GM08714 (cell line): Measurements from ENCODE around the gene ATP2A2.

Source experiments
- H3K4me3 ChIP-seq: fragments of 200-500 bp; sonication (Bioruptor generic); 2 replicates; pipeline ENCODE4 v1.5.1; 2014; ENCODE audit warnings: mild to moderate bottlenecking, low read length, inconsistent platforms
- ZNF274 ChIP-seq: IDR thresholded peaks from 2 replicates; pipeline ENCODE4 v1.6.1; 2012; ENCODE audit warnings: mild to moderate bottlenecking, low read depth, low read length

The ATP2A2 gene

DNA sequence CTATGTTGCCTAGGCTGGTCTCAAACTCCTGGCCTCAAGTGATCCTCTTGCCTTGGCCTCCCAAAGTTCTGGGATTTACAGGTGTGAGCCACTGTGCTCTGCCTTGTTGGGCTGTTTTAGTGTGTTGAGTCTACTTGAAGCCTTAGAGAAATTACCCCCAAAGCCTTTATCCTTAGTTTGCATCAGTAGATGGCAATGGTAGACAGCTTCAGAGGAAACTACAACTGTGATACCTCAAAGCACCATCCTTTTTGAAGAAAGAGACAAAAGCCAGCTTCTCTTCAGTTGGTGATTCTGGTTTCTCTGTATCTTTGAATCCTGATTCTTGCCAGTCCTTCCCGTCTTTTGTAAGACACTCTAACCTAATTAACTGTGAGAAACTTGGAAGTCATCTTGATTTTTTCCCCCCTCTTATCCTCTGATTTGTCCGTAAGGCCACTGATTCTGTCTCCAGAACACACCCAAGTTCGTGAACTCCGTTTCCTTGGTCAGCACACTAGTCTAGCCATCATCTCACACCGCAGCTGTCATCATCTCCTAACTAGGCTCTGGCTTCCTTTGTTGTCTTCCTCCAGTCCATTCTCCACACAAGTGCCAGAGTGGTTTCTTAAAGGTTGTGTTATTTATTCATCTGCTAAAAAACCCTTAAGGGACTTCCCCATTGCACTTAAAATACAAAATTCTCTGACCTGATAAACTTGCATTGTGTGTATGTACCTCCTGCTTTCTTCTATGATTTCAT is 20.2 kb downstream of the ATP2A2 start:
- TF ChIP-seq ZNF274 = no peak
- H3K4me3 ChIP-seq = no peak overlapping the region

DNA sequence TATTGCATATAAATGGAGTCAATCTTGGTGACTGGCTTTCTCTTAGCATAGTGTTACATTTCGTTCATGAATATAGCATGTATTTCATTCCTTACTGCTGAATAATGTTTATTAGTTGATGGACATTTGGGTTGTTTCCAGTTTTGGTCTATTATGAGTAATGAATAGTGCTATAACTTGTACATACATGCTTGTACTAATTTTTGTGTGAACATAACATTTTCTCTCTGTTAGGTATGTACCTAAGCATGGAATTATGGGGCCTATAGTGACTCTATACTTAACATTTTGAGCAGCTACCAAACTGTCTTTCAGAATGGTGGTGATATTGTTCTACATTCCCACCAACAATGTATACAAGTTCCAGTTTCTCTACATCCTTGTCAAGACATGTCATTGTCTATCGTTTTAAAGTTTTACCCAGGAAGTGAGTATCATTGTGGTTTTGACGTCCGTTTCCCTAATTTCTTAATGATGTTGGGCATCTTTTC is 23.1 kb downstream of the ATP2A2 start:
- no peak overlapping the region for H3K4me3 ChIP-seq
- TF ChIP-seq ZNF274 = no peak

DNA sequence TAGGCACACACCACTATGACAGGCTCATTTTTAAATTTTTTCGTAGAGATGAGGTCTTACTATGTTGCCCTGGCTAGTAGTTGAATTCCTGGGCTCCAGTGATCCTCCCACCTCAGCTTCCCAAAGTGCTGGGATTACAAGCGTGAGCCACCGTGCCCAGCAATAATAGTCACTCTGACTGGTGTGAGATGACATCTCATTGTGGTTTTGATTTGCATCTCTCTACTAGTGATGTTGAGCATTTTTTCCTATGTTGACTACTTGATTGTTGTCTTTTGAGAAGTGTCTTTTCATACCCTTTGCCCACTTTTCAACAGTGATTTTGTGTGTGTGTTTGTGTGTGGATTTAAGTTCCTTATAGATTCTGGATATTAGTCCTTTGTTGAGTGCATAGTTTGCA is 26.3 kb downstream of the ATP2A2 start:
- no peak for TF ChIP-seq ZNF274
- H3K4me3 ChIP-seq = no peak overlapping the region

DNA sequence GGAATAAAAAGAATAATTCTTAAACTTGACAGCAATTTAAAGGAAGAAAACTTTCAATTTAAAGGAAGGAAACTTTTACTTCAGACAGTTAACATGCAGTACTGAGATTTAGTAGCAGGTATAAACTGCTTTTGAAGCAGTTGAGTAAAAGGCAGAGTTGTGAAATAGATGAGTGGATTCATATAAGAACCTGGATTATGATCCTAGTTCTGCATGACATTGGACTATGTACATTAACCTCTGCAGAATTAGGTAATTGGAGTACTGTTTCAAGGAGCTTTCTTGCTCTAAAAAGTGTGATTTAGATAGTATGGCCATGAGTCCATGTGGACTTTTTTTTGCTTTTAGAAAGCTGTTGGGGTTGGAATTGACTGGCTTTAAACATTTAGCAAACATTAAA is 29.7 kb downstream of the ATP2A2 start:
- no peak overlapping the region for H3K4me3 ChIP-seq
- no peak for TF ChIP-seq ZNF274

DNA sequence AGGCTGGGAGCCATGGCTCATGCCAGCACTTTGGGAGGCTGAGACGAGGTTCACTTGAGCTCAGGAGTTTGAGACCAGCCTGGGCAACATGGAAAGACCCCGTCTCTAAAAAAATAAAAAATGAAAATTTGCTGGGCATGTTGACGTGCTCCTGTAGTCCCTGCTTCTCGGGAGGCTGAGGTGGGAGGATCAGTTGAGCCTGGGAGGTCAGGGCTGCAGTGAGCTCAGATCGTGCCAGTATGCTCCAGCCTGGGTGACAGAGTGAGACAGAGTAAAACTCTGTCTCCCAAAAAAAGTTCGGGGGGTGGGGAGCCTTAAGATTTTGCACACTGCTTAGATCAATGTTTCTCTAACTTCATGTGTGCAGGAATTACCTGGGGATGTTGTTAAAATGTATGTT is 30.9 kb downstream of the ATP2A2 start:
- no peak for TF ChIP-seq ZNF274
- H3K4me3 ChIP-seq = no peak overlapping the region

DNA sequence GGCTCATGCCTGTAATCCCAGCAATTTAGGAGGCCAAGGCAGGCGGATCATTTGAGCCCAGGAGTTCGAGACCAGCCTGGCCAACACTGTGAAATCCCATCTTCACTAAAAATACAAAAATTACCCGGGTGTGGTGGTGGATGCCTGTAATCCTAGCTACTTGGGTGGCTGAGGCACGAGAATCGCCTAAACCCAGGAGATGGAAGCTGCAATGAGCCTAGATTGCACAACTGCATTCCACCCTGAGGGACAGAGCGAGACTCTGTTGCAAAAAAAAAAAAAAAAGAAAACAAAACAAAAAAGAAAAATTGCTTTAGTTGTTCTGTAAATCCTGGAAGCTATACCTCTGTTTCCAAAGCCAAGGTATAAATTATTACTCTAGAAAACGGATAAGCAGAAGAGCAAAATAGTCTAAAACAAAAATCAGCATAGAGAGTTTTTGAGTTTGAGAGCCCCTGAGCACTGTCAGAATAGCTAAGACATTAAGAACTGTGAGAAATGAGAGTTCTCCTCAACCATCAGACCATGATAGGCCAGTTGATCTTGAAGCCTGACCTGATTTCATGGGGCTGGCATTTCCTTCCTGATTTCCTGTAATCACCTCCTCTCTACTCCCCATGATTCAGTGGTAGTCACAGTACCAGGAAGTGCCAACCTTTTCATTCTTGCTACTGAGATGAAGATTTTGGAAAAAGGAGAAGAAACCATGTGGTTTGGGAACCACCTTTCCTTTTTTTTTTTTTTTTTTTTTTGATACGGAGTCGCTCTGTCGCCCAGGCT is 31.7 kb downstream of the ATP2A2 start:
- no peak for TF ChIP-seq ZNF274
- H3K4me3 ChIP-seq = no peak overlapping the region

DNA sequence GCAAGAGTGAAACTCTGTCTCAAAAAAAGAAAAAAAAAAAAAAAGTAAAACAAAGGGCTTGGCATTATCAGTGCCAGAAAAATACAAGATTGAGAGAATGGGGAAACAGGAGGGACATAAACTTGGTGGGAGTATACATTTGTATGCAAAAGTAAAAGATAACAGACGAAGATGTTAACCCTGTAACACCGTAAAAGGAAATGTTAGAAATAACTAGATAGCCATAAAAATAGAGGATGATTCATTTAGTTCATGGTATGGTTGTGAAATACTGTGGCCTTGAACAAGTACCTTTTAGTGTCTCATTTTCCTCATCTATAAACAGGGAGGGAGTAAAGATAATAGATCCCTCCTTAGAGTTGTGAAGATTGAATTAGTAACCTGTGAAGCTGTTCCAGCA is 33.3 kb downstream of the ATP2A2 start:
- no peak for TF ChIP-seq ZNF274
- no peak overlapping the region for H3K4me3 ChIP-seq

DNA sequence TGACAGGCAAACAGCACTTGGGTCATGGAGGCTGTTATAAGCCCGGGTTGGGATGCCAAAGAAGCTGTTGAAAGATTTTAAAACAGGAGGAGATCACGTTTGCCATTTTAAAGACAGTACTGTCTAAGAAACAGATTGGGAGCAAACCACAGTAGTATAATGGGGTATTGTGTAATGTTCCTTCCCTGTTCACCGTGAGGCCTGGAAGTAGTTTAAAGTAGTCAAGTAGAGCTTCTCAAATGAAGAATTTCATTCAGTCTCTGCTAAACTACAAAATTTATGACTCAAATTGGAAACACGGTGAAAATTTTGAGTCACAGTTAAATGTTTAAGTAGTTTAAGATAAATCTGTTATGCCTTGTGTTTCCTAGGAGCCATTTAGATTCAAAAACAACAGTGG is 35.8 kb downstream of the ATP2A2 start:
- TF ChIP-seq ZNF274 = no peak
- no peak overlapping the region for H3K4me3 ChIP-seq

DNA sequence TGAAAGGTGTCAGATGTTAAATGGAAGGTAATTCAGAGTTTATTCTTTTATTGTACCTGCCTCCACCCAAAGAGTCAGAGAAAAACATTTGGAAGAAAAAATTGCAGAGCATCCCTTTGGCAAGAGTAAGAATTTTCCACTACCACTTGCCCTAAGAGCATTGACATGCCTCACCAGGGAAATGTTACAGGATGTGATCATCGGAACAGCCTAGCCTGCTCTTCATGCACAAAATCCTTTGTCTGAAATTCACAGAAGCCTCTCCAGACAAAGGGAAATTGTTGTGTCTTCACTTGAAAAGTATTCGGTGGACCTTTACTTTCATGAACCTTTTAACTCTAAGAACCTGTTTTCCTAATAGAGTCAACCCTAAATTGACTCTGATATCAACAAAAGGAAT is 36.9 kb downstream of the ATP2A2 start:
- no peak for TF ChIP-seq ZNF274
- no peak overlapping the region for H3K4me3 ChIP-seq

DNA sequence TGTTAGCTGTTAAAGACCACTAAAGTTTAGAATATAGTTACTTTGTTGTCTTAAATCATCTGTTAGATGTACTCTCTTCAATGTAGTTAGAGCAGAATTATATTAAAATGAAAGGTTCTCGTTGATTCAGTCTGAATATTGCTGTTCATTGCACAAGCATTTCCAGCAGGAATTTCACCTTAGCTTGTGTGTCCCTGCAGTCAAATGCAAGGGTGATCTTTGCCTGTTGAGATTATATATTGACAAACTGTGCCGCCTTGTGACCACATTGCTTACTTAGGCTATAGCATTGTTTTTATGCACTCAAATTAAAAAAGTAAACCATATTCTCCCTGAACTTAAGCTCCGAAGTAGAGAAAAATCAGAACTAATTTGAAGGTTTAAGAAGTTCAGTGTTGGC is 39.5 kb downstream of the ATP2A2 start:
- no peak for TF ChIP-seq ZNF274
- H3K4me3 ChIP-seq = no peak overlapping the region

DNA sequence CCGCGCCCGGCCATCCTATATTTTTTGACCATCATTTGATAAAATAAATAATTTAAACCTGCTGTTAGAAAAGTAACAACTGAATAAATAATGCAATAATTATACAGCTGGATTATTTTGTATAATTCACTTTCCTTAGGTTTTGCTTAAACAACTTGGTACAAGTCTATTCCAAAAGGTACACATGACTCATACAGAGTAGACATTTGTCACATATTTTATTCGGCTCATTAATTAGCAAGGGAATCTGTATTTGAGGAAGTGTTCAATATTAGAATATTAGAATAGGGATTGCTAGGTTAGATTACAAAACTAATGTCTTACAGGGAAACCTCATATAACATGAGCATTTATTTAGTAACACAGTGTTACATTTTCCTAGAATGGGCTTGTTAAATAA is 48.7 kb downstream of the ATP2A2 start:
- H3K4me3 ChIP-seq = no peak overlapping the region
- no peak for TF ChIP-seq ZNF274

DNA sequence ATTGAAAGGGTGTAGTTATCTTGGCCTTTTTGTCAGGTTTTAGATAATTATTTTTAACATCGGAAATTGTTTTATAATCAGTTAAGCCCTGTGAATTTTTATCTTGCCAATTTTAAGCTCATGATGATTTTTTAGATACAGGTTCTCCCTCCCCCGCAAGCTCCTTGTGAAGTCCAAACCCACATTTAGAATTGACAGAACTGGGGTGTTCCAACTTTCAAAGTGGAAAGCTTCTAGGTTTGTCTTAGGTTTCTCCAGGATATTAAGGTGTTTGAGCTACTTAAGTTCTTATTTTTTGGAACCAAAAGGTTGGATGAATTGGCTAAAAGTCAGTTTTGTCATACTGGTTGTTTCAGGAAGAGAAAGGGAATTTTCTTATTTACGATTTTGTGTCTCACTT is 49.1 kb downstream of the ATP2A2 start:
- TF ChIP-seq ZNF274 = no peak
- no peak overlapping the region for H3K4me3 ChIP-seq

DNA sequence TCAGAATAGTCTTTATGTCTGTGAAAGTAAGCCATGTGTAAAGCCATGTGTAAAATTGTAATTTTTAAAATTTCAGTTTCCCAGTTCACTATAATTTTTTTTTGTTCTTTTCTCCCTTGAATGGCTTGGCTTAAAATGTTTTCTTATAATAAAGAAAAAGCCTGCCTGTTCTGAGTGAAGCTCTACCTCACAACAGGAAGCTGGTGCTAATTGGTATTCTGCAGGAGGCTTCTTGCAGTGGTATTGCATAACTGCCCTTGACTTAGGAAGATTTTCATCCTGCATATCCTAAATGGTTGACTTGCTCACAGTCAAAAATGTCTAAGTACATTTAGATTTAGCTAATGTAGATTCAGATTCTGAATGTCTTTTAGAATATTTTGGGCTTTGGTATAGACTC is 49.5 kb downstream of the ATP2A2 start:
- no peak overlapping the region for H3K4me3 ChIP-seq
- TF ChIP-seq ZNF274 = no peak

DNA sequence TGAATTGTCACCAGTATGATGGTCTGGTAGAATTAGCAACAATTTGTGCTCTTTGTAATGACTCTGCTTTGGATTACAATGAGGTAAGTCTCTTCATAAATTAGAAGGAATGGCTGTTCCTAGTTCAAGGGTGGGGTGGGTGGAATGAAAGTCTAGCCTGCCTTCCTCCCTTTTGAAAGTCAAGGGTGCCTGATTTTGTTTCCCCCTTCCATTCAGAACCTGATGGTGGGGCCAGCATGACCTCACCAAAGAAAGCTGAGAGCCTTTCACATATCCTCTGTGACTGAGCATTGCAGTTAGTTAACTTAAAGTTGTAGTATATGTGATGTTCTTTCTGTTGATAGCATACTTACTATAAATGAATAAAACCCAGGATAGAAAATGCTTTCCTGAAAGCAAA is 52.2 kb downstream of the ATP2A2 start:
- H3K4me3 ChIP-seq = no peak overlapping the region
- no peak for TF ChIP-seq ZNF274

DNA sequence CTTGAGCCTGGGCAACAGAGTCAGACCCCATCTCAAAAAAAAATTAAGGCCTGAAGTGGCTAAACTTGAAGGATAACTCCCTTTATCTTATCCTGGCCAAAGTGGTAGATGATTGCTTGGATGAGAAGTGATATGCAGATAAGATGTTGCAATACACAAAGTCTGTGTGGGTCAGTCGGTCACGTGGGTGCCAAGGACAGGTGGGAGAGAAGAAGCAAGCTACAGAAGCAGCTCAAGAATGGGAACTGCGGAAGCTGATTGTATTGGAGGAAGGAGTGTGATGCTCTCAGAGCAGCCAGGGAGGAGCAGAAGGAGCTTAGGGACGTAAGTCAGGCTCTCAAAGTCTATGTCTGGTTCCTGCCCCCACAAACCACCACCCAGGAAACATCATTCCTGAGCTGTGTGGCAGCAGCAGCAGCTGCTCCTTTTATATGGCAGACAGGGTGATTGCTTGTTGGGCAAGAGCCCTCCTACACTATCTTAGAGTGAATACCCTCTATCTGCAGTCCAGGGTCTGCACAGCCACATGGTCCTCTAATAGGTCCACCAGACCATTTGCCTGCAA is 54.5 kb downstream of the ATP2A2 start:
- no peak overlapping the region for H3K4me3 ChIP-seq
- TF ChIP-seq ZNF274 = no peak
